AG09319 (cell line): Measurements from ENCODE around the gene CYP4F8.

Source experiments
- DNase-seq: peaks from one replicate; pipeline ENCODE4 v3.0.0-alpha.2; 2010; ENCODE audit warnings: low read depth; ENCODE audit errors: extremely low read depth
- TF ChIP-seq, protein P1 (sequence below): IDR thresholded peaks from 2 replicates; pipeline ENCODE4 v1.5.1; 2011; ENCODE audit warnings: low read depth, mild to moderate bottlenecking, inconsistent platforms, low read length, moderate library complexity

CYP4F8 gene

GRCh38 chr19:15666883-15667282 lies 51.9 kb downstream of the CYP4F8 start:
- DNase-seq, result no peak
- TF ChIP-seq, protein P1, sequence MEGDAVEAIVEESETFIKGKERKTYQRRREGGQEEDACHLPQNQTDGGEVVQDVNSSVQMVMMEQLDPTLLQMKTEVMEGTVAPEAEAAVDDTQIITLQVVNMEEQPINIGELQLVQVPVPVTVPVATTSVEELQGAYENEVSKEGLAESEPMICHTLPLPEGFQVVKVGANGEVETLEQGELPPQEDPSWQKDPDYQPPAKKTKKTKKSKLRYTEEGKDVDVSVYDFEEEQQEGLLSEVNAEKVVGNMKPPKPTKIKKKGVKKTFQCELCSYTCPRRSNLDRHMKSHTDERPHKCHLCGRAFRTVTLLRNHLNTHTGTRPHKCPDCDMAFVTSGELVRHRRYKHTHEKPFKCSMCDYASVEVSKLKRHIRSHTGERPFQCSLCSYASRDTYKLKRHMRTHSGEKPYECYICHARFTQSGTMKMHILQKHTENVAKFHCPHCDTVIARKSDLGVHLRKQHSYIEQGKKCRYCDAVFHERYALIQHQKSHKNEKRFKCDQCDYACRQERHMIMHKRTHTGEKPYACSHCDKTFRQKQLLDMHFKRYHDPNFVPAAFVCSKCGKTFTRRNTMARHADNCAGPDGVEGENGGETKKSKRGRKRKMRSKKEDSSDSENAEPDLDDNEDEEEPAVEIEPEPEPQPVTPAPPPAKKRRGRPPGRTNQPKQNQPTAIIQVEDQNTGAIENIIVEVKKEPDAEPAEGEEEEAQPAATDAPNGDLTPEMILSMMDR, result no peak

GRCh38 chr19:15669440-15669839 lies 54.4 kb downstream of the CYP4F8 start:
- TF ChIP-seq, protein P1, result no peak
- no peak for DNase-seq

DNA sequence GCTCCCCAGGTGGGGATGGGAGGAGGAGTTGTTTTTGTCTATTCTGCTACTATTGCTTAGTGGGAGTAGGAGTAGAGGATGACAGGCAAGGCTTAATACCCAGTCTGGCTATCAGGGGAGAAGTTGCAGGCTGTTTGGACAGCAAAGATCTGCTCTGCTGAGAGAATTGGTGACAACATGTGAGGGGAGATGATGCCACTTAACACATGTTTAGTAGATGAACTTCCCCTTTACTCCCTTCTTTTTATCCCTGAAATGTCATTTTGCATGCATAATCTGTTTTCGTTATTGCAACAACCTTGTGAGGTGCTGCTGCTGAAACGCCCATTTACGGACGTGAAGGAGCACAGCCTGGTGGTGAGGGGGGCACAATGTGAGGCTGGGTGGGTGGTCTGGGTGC lies 54.9 kb downstream of the CYP4F8 start:
- DNase-seq, result no peak
- TF ChIP-seq, protein P1, result no peak

GRCh38 chr19:15671237-15671821 lies 56.3 kb downstream of the CYP4F8 start:
- no peak for DNase-seq
- TF ChIP-seq, protein P1, result no peak

- no peak for DNase-seq
- TF ChIP-seq, protein P1, result no peak
Measured at GRCh38 chr19:15671891-15672579, 57.0 kb downstream of the CYP4F8 start.

DNA sequence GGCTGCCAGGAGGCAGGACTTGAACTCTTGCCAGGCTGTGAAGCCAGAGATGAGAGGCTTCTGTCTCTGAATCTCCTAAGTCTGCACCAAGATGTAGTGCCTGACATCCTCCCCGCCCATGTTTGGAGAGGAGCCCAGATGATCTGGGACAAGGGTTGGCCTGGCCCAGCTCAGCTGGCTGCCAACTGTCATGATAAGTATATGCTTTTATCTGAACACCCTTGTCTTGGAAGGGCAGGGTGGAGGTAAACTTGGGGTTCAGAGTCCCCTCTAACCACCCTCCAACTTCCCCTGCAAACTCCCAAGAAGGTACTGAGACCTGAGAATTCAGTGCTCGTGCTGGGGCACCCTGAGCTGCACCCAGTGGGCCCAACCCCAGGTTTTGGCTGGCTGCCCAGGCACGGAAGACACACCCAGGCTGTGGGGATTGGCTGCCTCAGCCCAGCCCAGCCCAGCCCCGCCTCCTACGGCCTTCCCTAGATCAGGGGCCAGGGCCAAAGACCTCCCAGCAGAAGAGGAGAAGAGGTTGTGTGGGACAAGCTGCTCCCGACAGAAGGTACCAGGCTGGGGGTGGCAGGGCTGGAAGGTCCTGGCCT lies 57.7 kb downstream of the CYP4F8 start, which contains the start of gene CYP4F12:
TSS of gene CYP4F12 (plus strand) at position 508 of the 596 bp plus-strand sequence. CDS start 443 bp downstream, outside the sequence.
- no peak for DNase-seq
- TF ChIP-seq, protein P1, result no peak

GRCh38 chr19:15673176-15673654 lies 58.2 kb downstream of the CYP4F8 start:
- TF ChIP-seq, protein P1, result no peak
- no peak for DNase-seq
